DOHH2 (cell line): ENCODE measurements around the gene YBX2.

Source experiments
- EZH2phosphoT487 ChIP-seq: fragments of 200-600 bp; sonication (generic); IDR thresholded peaks from 2 replicates; pipeline ENCODE4 v1.6.1; 2017; ENCODE audit warnings: borderline replicate concordance, mild to moderate bottlenecking, antibody characterized with exemption, low read length, moderate library complexity, mixed read lengths
- TF ChIP-seq, protein P1 (sequence below): fragments of 200-600 bp; sonication (generic); IDR thresholded peaks from one replicate; pipeline ENCODE4 v1.5.1; 2014; ENCODE audit warnings: antibody characterized with exemption, mild to moderate bottlenecking, low read depth, low read length; ENCODE audit not compliant: poor library complexity, severe bottlenecking

- TF ChIP-seq, protein P1, sequence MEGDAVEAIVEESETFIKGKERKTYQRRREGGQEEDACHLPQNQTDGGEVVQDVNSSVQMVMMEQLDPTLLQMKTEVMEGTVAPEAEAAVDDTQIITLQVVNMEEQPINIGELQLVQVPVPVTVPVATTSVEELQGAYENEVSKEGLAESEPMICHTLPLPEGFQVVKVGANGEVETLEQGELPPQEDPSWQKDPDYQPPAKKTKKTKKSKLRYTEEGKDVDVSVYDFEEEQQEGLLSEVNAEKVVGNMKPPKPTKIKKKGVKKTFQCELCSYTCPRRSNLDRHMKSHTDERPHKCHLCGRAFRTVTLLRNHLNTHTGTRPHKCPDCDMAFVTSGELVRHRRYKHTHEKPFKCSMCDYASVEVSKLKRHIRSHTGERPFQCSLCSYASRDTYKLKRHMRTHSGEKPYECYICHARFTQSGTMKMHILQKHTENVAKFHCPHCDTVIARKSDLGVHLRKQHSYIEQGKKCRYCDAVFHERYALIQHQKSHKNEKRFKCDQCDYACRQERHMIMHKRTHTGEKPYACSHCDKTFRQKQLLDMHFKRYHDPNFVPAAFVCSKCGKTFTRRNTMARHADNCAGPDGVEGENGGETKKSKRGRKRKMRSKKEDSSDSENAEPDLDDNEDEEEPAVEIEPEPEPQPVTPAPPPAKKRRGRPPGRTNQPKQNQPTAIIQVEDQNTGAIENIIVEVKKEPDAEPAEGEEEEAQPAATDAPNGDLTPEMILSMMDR, result no peak
- TF ChIP-seq EZH2phosphoT487, result no peak
Observed at GRCh38 chr17:7285679-7286078, 8.8 kb downstream of the YBX2 start.
